ENCODE data around the gene FYTTD1. TPM values are rescaled to one million over a fixed set of nuclear protein-coding genes. Genes with fewer than 3 reads are reported as not detected.

Gene FYTTD1
- total RNA-seq, 1 donor from 2014 or later, result 47.3 TPM

DNA sequence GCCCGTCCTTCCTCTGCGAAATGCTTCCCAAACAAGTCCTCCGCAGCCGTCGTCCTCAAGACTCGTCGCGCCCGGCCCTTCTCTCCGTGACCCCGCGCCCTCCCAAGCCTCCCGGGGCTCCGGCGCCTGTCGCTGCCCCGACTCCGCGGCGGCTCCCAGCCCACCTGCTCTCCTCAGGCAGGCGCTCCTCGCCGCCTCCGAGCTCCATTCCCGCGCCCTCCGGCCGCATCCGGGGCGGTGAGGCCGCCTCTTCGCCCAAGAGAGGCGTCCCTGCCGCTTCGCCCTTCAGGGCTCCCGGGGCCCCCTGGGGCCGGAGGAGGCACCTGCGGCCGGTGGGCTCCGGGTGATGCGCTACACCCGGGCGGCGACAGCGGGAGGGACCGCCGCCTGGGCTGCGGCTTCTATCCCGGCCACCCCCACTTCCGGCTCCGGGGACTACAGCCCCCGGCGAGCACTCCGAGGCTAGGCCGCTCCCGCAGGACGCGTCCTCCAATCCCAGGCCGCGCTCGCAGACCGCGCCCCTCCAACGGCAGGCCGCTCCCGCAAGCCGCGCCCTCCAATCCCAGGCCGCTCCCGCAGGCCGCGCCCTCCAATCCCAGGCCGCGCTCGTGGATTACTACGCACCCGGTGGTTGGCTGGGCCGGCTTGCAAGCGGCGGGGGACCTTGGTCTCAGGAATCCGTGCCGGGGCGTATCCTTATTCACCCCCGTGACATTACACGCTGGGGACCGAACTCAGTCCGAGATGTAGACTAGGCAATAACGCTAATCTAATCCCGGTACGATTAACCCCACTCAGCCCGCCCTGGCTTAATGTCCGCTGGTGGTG, 13.0 kb upstream of the FYTTD1 start, which contains the start of gene RUBCN:
Gene RUBCN, minus strand, starts transcription at position 414 of the 828 bp plus-strand sequence. Its CDS starts 185 bp downstream, at position 229.
- DNase-seq (ENCODE audit: extremely low read depth, low read depth, low spot score), result no peak

DNA sequence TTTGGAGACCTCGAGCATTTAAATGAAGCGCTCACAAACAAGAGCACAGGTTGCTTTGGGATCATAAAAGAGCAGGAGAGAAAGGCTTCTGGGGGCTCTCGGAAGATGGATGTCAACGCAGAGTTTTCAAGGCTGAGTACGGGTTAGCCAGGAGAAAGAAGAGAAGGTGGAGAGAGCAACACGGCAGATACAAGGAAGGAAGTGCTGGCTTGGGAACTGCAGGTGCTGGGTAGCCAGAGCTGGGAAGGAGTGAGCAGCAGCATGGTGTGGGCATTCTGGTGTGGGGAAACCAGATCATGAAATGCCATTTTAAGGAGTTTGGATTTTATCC, 12.4 kb upstream of the FYTTD1 start:
- DNase-seq (ENCODE audit: extremely low read depth, low read depth, low spot score), result no peak

DNA sequence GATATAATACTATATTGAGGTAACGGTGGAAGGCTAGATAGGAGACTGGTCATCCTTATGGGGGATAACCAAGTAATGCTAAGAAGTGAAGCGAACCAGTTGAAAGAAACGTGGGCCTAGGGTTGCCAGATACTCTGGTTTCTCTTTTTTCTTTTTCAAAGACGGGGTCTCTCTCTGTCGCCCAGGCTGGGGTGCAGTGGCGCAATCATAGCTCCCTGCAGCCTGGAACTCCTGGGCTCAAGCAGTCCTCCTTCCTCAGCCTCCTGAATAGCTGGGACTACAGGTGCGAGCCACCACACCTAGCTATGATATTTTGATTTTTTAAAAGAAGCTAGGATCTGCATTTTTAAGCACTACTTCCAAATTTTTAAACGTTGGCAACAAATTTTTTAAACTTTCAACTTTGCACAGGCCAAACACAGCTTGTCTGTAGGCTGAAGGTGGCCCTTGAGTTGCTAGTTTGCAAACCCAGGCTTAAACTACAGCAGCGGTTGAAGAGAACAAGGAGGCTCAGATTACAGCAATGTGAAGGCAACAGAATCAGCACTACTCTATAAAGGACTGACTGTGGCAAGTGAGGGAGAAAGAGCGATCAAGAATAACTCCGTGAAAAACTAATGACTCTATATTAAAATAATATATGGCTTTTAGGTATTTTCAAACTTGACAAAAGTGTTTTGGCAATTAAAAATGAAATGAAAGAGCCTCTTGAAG, 11.8 kb upstream of the FYTTD1 start:
- no peak for DNase-seq (ENCODE audit: extremely low read depth, low read depth, low spot score)

DNA sequence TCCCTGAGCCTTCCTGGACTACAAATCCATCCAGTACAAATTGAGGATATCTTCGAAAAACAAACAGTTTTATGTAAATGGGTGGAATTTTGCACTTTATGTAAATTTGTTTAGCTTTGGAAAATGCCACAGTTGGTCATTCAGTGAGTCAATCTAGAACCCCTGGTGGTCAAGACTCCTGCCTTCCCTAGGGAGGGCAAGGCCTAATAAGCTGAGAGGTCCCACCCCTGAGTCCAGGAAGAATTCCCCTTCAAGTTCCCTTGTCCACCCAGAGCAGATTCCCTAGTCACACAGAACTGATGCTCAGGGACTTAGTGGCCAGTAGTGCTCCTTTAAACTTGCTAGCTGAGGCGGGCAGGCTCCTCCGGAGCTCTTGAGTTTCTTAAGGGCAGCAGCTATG, 6.9 kb upstream of the FYTTD1 start:
- DNase-seq (ENCODE audit: extremely low read depth, low read depth, low spot score), result no peak

DNA sequence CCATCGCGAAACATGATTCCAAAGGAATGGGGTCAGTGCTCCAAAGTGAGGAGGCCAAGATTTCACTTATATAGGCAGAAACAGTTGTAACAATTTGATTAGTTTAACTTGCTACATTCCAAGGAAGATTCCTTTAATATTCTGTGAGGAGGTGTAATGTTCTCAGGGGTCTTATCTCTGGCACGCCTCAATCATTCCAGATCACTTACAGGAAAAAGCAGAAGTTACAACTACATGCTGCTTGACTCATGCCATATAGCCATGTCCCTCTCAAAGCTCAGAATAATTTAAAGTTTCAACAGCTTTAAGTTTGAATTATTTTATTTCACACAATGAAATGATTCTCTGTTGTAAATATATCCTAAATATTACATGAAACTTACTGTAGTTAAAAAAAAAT, 3.5 kb upstream of the FYTTD1 start:
- no peak for DNase-seq (ENCODE audit: extremely low read depth, low read depth, low spot score)

DNA sequence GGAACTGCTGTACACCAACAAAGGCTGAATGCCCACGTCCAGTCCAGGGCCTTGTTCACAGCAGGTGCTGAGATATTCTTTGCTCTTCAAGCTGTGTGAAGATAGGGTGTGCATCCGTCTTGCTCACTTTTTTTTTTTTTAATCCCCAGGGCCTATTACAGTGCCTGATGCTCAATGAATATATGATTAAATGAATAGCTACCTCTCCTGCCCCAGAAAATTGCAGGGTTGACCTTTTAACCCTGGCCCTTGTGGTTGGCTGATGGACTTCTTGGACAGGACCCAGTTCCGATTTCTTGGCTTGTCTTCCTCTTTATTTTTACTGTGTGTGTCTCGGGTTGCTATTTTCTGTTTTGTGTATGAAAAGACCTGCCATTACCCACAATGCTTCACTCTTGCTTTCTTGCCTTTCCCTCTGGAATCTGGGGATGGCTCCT, 2.9 kb upstream of the FYTTD1 start:
- no peak for DNase-seq (ENCODE audit: extremely low read depth, low read depth, low spot score)

DNA sequence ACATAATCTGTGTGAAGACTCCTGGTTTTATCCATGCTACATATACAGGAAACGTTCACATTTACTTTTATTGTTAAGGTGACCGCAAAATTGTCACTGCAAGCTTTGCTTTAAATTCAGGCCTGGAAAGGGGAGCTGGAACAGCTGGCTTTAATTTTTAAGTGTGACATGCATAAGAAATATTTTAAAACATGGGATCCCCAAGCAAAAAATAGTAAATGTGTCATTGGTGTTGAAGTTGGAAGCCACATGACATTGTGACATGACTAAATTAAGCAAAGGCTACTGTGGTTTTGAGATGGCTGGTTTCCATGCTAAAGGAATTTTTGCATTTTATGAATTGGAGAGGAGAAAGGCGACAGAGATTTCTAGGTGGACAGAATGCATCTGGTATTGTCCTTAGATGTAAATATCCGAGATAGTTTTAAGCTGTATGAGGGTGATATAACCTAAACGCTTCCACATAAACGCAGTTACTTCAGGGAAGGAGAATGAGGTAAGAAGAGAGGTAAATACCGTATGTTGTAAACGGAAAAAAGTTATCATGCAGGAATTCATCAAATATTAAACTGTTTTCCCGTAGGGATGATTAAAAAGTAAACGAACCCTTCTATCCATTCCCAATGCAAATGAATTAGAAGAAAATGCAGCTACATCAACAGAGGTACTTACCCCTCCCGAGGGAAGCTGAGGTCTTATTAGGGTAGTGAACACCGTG, 927 bp upstream of the FYTTD1 start:
- DNase-seq (ENCODE audit: extremely low read depth, low read depth, low spot score), result no peak

DNA sequence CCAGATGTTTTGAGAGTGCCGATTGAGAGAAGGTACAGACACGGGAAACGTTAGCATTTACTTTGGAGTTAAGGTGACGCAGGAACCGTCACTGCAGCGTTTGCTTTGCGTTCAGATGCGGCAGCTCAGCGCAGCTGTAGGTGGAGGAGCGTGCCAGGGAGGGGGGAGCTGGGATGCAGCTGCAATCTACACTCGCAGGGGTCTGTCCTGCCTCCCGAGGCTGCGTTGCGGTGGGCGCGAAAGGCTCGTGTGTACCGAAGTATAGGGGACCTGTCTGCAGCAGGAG, 425 bp upstream of the FYTTD1 start:
- no peak for DNase-seq (ENCODE audit: extremely low read depth, low read depth, low spot score)

DNA sequence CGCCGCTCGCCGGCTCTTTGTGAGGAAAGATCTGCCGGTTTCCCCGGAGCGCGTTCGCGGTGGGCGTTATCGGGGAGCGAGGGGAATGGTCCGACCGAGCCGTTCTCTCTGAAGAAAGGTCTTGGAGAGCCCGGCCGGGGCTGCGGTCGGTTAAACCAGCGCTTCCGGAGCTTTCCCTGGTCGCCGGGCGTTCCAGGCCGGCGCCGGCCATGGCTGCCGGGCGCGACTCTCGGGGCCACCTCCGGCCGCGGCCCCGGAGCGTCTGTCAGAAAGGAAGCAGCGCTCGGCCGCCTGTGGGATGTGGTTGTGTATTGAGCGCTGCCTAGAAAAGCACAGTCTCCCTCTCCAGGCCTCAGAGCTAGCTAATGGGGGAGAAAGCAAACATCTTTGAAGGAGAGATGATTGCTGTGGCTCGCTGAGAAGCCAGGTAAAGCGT, 731 bp downstream of the FYTTD1 start:
- DNase-seq (ENCODE audit: extremely low read depth, low read depth, low spot score), result no peak

DNA sequence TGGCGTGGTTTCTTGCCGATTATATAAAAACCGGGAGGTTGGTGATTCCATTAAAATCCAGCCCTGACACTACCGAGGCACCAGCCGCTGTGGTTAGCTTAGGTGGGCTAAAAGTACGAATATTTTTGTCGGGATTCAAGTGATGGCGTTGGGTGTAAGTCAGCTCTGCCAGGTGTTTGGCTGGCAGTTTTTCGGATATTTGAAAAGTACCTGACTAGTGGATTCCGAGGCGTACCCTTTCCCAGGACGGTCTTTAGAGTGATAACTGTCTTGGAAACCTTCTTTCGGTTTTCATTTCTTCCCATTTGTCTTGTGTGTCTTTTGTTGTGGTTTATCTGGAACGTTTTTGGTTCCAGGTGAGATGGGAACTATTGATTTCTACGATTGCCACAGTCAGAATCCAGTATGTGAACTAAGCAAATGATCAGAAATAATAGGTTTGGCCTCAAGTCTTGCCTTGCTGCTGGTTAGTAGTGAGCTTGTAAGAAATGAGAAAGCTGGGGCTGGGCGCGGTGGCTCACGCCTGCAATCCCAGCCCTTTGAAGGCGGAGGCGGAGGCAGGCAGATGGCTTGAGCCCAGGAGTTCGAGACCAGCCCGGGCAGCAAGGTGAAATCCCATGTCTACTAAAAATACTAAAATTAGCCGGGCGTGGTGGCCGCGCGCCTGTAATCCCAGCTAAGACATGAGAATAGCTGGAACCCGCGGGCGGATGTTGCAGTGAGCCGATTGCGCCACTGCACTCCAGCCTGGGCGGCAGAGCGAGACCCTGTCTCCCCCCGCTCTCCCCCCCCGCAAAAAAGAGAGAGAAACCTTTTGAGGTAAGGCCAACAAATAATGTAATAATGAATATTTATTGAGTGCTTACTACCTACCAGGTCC, 1.4 kb downstream of the FYTTD1 start:
- no peak for DNase-seq (ENCODE audit: extremely low read depth, low read depth, low spot score)

DNA sequence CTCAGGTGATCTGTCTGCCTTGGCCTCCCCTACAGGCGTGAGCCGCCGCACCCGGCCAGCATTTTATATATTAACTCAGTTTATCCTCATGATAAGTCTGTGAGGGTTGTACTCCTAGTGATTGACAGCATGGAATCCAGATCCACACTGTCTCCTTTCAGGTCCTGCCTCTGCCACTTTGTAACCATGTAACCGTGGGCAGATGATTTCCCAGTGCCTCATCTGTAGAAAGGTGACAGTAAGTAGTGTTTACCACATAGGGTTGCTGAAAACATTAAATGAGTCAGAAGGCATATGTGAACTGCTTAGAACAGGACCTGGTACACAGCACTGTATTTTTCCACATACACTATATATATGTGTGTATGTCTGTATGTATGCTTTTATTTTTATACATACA, 2.4 kb downstream of the FYTTD1 start:
- DNase-seq (ENCODE audit: extremely low read depth, low read depth, low spot score), result no peak

DNA sequence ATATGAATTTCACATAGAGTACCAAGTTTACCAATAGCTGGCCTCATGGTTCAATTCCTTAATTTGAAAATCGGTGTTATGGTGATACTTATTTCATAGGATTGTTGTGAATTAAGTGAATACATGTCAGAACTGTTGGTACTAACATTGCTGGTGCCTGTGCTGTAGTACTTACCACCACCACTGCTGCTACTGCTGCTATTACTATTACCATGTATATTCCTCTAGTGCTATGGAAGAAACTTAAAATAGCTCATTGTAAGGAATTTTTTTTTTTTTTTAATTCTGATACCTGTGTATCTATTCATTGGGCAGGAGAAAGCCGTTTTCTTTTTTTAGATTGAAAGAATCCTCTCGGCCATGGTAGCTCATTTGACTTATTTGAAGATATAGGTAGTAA, 3.6 kb downstream of the FYTTD1 start:
- DNase-seq (ENCODE audit: extremely low read depth, low read depth, low spot score), result no peak

DNA sequence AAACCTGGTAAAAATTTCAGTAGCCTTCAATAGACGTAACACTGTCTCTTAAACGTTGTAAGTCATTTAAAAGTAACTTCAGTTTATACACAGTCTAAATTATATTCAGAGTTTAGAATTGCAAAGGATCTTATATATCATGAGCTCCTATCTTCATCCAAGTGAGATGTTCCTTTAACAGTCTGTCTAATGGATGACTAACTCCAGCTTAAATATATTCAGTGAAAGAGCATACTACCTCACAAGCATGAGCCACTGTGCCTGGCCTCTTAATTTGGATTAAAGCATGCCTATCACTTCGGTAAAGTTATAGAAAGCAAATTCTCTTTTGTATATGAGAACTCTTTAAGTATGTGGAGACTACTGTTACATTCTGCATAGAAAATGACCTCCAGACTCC, 7.0 kb downstream of the FYTTD1 start:
- no peak for DNase-seq (ENCODE audit: extremely low read depth, low read depth, low spot score)

DNA sequence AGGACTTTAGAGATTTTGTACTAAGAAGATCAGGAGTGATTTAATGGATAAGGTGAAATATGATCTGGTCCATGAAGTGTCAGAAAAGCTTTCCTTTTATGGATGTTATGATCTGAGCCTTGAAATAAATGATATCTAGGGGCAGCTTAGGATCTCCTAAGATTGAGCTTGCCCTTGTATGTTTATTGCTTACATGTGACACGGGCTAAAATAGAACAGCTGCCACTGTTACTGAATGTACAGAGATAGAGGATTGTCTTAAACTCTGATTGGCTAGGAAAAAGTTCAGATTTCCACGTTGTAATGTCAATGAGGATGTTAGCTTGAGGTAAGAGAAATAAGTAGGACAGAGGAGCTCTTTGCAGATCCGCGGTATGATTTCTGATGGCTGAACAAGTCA, 8.8 kb downstream of the FYTTD1 start:
- DNase-seq (ENCODE audit: extremely low read depth, low read depth, low spot score), result no peak

DNA sequence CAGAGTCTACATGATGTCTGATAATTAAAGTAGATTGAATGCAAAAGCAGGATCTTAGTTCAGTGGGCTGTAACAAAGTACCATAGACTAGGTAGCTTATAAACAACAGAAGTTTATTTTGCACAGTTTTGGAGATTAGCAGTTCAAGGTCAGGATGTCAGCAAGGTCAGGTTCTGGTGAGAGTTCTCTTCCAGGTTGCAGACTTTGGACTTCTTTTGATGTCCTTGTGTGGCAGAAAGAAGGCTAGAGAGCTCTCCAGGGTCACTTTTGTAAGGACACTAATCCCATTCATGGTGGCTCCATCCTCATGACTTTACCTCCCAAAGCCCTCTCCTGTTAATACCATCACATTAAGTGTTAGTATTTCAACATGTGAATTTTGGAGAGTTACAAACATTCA, 12.1 kb downstream of the FYTTD1 start:
- no peak for DNase-seq (ENCODE audit: extremely low read depth, low read depth, low spot score)

DNA sequence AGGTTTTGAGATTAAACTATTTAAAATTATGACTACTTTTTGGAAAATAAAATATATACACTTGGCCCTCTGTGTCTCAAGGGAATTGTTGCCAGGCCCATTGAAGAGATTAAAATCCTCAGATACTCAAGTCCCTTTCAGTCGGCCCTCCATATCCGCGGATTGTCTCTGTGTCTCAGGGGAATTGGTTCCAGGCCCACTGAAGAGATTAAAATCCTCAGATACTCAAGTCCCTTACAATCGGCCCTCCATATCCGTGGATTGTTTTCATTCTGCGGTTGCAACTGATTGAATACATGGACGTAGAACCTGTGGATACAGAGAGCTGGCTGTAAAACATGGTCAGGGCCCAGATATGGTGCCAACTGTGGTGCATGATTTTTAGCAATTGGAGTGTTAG, 25.6 kb downstream of the FYTTD1 start:
- no peak for DNase-seq (ENCODE audit: extremely low read depth, low read depth, low spot score)

DNA sequence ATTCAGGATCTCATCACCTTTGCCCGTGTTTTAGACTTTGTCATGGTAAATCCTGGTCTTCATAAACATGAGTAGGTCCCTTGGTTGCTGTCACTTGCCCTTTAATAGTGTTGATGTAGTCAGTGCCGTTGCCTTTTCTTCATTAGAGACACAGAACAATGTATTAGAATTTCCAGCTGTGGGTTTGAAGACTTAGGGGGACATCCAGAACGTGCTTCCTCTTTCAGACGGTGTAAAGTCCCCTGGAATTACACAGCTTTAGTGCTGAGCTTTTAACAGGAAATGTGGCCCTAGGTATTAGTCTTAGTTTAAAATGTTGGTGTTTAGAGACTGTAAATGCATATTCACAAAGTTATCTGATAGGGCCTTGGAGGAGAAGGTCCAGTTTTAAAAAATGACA, 32.5 kb downstream of the FYTTD1 start:
- no peak for DNase-seq (ENCODE audit: extremely low read depth, low read depth, low spot score)

DNA sequence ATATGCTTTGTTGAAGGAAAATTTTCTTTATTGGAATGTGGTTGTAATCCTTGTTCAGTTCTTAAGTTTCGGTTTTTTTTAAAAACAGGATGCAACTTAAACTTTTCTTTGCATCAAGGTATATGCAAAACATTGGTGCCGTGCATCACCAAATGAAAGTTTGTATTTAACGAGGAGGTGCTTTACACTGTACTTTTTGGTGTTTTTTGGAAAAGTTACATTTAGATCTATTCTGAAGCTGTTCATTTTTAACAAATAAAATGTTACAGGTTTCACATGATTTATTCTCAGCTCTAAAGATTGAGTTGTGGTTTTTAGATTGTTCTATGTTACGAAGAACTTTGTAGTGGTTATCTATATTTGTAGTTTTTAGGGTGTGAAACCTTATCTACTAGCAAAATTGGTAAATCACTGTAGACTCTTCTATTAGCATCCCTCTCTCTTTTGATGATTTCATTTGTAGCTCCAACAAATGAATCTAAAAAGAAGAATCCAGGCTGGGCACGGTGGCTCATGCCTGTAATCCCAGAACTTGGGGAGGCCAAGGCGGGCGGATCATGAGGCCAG, 34.4 kb downstream of the FYTTD1 start:
- DNase-seq (ENCODE audit: extremely low read depth, low read depth, low spot score), result no peak

DNA sequence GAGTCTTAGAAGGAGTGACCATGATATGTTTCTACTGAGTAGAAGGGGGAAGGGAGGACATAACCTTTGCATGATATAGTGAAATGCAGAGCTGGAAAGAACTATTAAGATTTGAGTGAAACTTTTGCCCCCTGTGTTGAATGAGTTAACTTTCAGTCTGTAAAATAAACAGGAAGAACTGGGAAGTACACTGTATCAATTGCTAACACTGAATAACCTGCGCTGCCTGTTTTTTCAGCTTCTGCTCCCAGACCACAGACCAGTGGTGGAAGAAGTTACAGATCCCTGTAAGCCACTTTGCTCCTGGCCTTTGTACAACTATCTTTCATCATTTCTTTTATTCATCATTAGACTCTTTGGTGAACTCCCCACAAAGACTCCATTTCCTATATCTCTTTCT, 37.7 kb downstream of the FYTTD1 start:
- no peak for DNase-seq (ENCODE audit: extremely low read depth, low read depth, low spot score)

DNA sequence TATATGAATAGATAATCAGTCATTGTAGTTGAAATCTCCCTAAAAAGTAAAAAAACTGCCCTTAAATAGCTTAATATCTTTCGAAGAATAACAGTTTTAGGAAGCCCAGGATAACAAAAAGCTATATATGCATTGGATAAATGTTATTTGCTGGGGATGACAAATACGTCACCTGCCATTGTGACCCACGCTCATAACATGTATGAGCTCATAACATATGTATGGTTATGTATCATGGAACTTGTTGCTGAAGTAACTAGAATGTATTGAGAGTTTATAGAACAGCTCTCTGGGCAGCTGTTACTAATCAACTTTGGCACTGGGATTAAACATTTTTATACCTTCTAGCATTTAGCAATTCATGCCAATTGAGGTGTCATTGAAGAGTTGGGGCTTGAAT, 39.6 kb downstream of the FYTTD1 start:
- no peak for DNase-seq (ENCODE audit: extremely low read depth, low read depth, low spot score)

DNA sequence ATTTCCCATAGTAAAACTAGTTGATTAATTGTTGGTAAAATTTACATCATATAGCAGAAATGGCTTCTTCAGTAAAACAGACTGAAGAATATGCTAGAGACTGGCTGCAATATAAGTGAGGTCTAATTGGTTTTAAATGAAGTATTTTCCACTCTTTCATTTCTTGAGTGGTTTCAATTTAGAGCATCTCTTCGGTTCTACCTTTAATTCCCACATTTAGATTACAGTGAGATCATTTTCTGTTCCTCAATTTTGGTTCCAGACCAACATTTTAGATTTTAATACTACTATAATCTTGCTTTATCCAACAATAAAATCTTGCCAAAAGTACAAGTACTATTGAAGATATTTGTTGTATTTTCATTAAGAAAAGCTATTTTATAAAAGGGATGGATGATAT, 40.4 kb downstream of the FYTTD1 start:
- no peak for DNase-seq (ENCODE audit: extremely low read depth, low read depth, low spot score)

Measured in glomerular endothelial cell (primary cell).